Measurements from ENCODE around the gene RPTOR. TPM values are rescaled to one million over a fixed set of nuclear protein-coding genes. Genes with fewer than 3 reads are reported as not detected.

Gene RPTOR
- total and polyA plus RNA-seq, 2 donors (not counting 3 experiments of a cell fraction or from before 2014, with no cell fraction given), result 10.7 to 41.8 TPM

GRCh38 chr17:80618304-80618703, 73.7 kb downstream of the RPTOR start:
- Histone ChIP-seq H3K4me1 (ENCODE audit: control insufficient read depth, extremely low read depth, insufficient read depth, low read length) (peaks cover 5% of the 10 kb centered on the region), H3K9me3 (replicated peaks; ENCODE audit: control insufficient read depth, insufficient read depth, low read length) (no peaks in the 10 kb centered on the region), H4K20me1 (replicated peaks; ENCODE audit: control insufficient read depth, extremely low read depth, insufficient read depth, low read length) (peaks cover 3% of the 10 kb centered on the region), H3K27ac (ENCODE audit: insufficient read depth, low read depth, low read length) (no peak overlapping the region), H3K27me3 (ENCODE audit: control insufficient read depth in 2 of 2, insufficient read depth in 2 of 2, low read length in 2 of 2) (no peaks in the 10 kb centered on the region), H3K36me3 (ENCODE audit: control insufficient read depth in 2 of 2, extremely low read depth in 1 of 2, insufficient read depth in 2 of 2, low read length in 2 of 2) (no peaks in the 10 kb centered on the region), H3K9ac (replicated peaks; ENCODE audit: extremely low read depth, insufficient read depth, low read length) (no peak overlapping the region), H3K9me1 (replicated peaks; ENCODE audit: control insufficient read depth, extremely low read depth, insufficient read depth, low read length) (no peaks in the 10 kb centered on the region), H3K4me2 (ENCODE audit: insufficient read depth, low read length) (no peak overlapping the region), H3K4me3 (replicated peaks in 1 of 3; ENCODE audit: insufficient read depth in 1 of 3, low read depth in 1 of 3, low read length in 3 of 3) (no peak overlapping the region), H2AFZ (ENCODE audit: low read depth, low read length) (no peak overlapping the region), H3K79me2 (ENCODE audit: control insufficient read depth, insufficient read depth, low read length) (peaks cover 37% of the 10 kb centered on the region)
- ChIA-PET CTCF (interaction anchor here (0.7 to 1.4 kb wide), 4 partner anchors 13 to 281 kb away, joined by 3 read pairs; no protein-coding TSS in a partner anchor), POLR2A (no interaction called here)
- FAIRE-seq (no peak), DNase-seq (ENCODE audit: low read depth, low spot score) (no peak)
- TF ChIP-seq POLR2A (IDR thresholded peaks at IDR 0.05; ENCODE audit: low read depth, low read length), result no peak
- TF ChIP-seq, protein P1, sequence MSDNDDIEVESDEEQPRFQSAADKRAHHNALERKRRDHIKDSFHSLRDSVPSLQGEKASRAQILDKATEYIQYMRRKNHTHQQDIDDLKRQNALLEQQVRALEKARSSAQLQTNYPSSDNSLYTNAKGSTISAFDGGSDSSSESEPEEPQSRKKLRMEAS (IDR thresholded peaks at IDR 0.05; ENCODE audit: insufficient read depth, insufficient read length), result no peak
- no peak for TF ChIP-seq GATA2 (IDR thresholded peaks at IDR 0.05; ENCODE audit: insufficient read depth, insufficient read length, low read depth, low read length)
- no peak for TF ChIP-seq MYC (IDR thresholded peaks at IDR 0.05; ENCODE audit: low read depth, low read length)
- no peak for TF ChIP-seq EZH2 (IDR thresholded peaks at IDR 0.05; ENCODE audit: borderline replicate concordance, low read depth, low read length, severe bottlenecking)
- TF ChIP-seq CTCF (IDR thresholded peaks at IDR 0.05; ENCODE audit: extremely low read depth in 1 of 2, insufficient read depth in 1 of 2, low read depth in 1 of 2, low read length in 2 of 2), result no peak
- TF ChIP-seq FOS (IDR thresholded peaks at IDR 0.05; ENCODE audit: borderline replicate concordance, insufficient read depth, low read length), result no peak
- intact Hi-C loops (cut with micrococcal nuclease) (no loop called here), dilution Hi-C loops (cut with MboI; ENCODE audit: extremely low pct_ligation_motif_present, low sequenced_read_pairs) (no loop called here)
- BruUV-seq (replicated peaks), result no TSS peak

Measured in endothelial cell of umbilical vein (primary cell).